Activated CD4-positive, alpha-beta T cell treated with anti-CD3 and anti-CD28 coated beads for 24 hours (primary cell): ENCODE measurements around the gene IRS1.

Source experiments
- DNase-seq, 2 donors: peaks; one replicate each; pipeline ENCODE4 v3.0.0-alpha.2; 2020; ENCODE audit warnings: low read depth in 2 of 2

The IRS1 gene

GRCh38 chr2:226791056-226791486 lies 8.5 kb downstream of the IRS1 start:
- no peak for DNase-seq

DNA sequence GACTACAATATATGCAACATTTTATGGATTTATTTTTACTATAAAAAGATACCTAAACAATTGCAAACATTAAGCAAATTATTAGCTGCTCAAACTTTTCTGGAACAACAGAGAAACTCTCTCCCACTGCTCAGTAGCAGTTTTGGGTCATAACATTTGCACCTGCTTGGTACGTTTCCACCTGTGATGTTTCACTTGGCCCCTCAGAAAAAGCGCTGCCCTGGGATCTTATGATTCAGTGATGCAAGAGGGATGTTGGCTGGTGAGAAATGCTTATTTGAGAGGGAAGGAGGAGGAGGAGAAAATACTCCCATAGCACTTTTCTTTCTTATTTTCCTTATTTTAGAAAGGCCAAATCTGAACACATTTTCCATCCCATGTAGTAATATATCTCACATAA lies 9.2 kb downstream of the IRS1 start:
- no peak for DNase-seq

- DNase-seq, result no peak
These were observed 9.6 kb downstream of the IRS1 start for GRCh38 chr2:226790011-226790410.

- DNase-seq, result no peak
These were observed 10.6 kb downstream of the IRS1 start for GRCh38 chr2:226788881-226789490.

GRCh38 chr2:226788064-226788463 lies 11.6 kb downstream of the IRS1 start:
- no peak for DNase-seq

DNA sequence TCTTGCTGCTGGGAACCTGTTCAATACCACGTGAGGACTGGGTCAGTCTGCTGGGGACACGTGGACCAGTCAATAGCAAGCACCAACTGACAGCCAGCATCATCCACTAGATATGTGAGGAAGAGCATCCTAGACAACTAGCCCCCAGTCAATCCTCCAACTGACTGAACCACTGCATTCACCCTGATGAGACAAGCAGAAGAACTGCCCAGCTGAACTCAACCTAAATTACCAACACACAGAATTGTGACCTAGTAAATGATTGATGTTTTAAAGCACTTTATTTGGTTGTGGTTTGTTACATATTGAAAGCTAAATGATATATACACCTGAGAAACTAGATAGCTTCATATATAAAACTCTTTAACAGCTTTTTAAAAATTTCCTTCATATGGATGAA lies 15.7 kb downstream of the IRS1 start:
- no peak for DNase-seq

GRCh38 chr2:226782092-226782713 lies 17.4 kb downstream of the IRS1 start:
- DNase-seq, result no peak

DNA sequence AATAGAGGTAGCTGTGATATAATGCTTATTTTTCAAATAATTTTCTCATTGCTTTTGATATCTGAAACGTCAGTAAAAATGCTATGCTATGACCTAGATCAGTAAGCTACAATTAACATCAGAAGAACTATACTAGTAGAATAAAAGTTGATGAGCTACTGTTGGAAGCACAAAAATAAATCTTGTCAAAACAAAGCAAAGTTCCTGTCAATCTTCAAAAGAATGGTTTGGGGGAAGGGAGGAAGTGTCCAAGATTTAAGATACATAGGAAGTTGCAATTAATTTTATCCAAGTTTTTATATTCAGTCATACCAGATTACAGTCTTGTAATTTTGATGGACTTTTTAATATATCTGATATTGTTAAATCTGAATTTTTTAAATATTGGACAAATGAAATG lies 19.2 kb downstream of the IRS1 start:
- DNase-seq, result no peak

- DNase-seq, result no peak
These were observed 22.0 kb downstream of the IRS1 start for GRCh38 chr2:226777611-226778010.

- no peak for DNase-seq
These were observed 23.5 kb downstream of the IRS1 start for GRCh38 chr2:226776104-226776503.

- no peak for DNase-seq
These were observed 24.5 kb downstream of the IRS1 start for GRCh38 chr2:226775032-226775509.

- no peak for DNase-seq
These were observed 26.3 kb downstream of the IRS1 start for GRCh38 chr2:226773291-226773690.

GRCh38 chr2:226772389-226773179 lies 27.0 kb downstream of the IRS1 start:
- no peak for DNase-seq

DNA sequence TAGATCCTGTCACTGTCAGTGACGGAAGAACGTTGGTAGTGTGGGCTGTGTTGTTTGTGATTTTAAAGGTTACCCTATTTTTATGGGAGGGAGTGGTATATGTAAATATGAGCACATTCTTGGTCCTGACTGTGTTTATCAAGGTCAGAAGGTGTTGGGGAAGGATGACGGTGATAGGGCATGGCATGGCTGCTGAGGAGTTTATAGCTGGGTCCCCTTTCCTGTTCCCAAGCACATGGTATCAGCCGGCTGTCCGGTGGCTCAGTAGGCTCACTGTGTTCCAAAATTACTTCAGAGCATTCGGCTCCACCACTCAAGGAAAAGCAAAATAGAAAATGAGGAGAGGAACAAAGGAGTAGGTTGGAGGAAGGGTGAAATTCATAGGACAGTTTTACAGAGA lies 28.6 kb downstream of the IRS1 start:
- no peak for DNase-seq

- DNase-seq, result no peak
These were observed 32.4 kb downstream of the IRS1 start for GRCh38 chr2:226767056-226767813.

DNA sequence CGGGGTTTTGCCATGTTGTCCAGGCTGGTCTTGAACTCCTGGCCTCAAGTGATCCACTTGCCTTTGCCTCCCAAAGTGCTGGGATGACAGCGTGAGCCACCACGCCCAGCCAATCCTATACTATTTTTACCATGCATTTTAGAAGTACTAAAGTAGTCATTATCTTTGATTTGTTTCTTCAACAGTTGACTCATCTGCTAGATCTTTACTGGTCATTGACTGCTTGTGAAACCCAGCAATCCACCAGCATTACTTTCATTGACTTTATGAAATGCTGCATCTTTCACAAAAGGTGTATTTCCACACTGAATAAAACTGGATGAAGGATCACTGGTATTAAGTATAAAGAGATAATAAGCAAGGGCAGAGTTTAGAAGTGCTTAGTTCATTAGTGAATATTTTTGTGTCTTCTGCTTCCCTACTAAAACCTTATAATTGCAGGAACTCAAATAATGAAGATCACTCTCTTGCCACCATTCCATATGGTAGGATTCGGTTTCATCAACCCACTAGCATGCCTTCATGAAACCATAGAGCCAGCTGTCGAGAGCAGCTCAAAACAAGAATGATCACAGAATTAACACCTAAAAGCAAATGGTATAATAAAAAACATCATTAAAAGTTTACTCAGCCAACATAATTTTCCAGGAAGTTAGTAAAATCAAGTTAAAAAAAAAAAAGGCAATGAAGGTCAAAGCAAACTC lies 33.1 kb downstream of the IRS1 start:
- DNase-seq, result no peak

- DNase-seq, result no peak
These were observed 36.3 kb downstream of the IRS1 start for GRCh38 chr2:226763320-226763719.

DNA sequence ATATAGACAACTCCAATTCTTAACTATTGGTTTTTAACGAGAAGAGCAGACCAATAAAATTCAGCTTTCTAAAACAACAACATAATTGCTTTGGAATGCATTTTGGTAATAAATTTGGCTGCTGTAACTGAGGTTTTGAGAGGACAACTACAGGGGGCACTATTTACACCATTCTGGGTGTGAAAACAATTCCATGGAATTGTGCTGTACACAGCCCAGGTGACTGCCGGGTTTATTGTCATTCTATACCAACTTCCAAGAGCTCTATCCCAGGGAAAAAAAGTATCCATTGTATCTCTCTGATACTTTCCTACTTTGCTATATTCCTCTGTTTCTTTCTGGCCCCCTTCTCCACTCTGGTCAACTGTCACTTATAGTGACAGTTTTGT lies 38.4 kb downstream of the IRS1 start:
- DNase-seq, result no peak

- no peak for DNase-seq
These were observed 39.0 kb downstream of the IRS1 start for GRCh38 chr2:226760412-226761194.

DNA sequence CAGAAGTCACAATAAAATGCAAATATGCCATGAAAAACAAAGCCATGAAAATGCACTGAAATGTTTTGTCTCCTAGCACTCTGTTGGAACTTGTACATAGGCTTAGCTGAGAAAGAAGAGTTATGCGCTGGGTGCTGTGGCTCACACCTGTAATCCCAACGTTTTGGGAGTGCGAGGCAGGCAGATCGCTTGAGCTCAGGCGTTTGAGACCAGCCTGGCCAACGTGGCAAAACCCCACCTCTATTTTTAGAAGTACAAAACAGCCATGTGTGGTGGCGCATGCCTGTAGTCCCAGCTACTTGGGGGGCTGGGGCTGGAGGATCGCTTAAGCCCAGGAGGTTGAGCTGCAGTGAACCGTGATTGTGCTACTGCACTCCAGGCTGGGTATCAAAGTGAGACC lies 39.9 kb downstream of the IRS1 start:
- no peak for DNase-seq
